Smooth muscle cell (in vitro differentiated cells): ENCODE results near the gene SMS. TPM values are rescaled to one million over a fixed set of nuclear protein-coding genes. Genes with fewer than 3 reads are reported as not detected.

Source experiments
- DNase-seq: peaks from one replicate; lab custom pipeline; 2025; ENCODE audit not compliant: unreplicated experiment; lab: John Stamatoyannopoulos, UW
- H2AFZ ChIP-seq: fragments of 200-600 bp; sonication (generic); 2 replicates; pipeline ENCODE4 v1.6.0; 2016; ENCODE audit warnings: antibody characterized with exemption, low read depth, mild to moderate bottlenecking
- H3F3A ChIP-seq: fragments of 200-600 bp; sonication (generic); 2 replicates; pipeline ENCODE4 v1.6.0; 2017; ENCODE audit warnings: antibody characterized with exemption, low read depth
- H3K27ac ChIP-seq: fragments of 200-600 bp; sonication (generic); 2 replicates; pipeline ENCODE4 v1.5.1; 2016; ENCODE audit warnings: low read depth, mild to moderate bottlenecking
- H3K27me3 ChIP-seq: fragments of 200-600 bp; sonication (generic); 2 replicates; pipeline ENCODE4 v1.6.1; 2016; ENCODE audit warnings: low read depth, mild to moderate bottlenecking
- H3K36me3 ChIP-seq: fragments of 200-600 bp; sonication (generic); 2 replicates; pipeline ENCODE4 v1.5.1; 2016; ENCODE audit warnings: low read depth
- H3K4me1 ChIP-seq: fragments of 200-600 bp; sonication (generic); 2 replicates; pipeline ENCODE4 v1.5.1; 2016; ENCODE audit warnings: low read depth
- H3K4me2 ChIP-seq: fragments of 200-600 bp; sonication (generic); 2 replicates; pipeline ENCODE4 v1.6.0; 2016; ENCODE audit warnings: mild to moderate bottlenecking
- H3K4me3 ChIP-seq: fragments of 200-600 bp; sonication (generic); 2 replicates; pipeline ENCODE4 v1.5.1; 2016; ENCODE audit warnings: mild to moderate bottlenecking
- H3K79me2 ChIP-seq: fragments of 200-600 bp; sonication (generic); 2 replicates; pipeline ENCODE4 v1.6.0; 2016; ENCODE audit warnings: low read depth, mild to moderate bottlenecking
- H3K9ac ChIP-seq: fragments of 200-600 bp; sonication (generic); 2 replicates; pipeline ENCODE4 v1.6.0; 2016; ENCODE audit warnings: low read depth
- H3K9me3 ChIP-seq: fragments of 200-600 bp; sonication (generic); replicated peaks from 2 replicates; pipeline ENCODE4 v1.5.1; 2016; ENCODE audit warnings: low read depth
- H4K20me1 ChIP-seq: fragments of 200-600 bp; sonication (generic); 2 replicates; pipeline ENCODE4 v1.6.0; 2016; ENCODE audit warnings: low read depth
- CTCF ChIP-seq: fragments of 200-600 bp; sonication (generic); IDR thresholded peaks from 2 replicates; pipeline ENCODE4 v1.5.1; 2017; ENCODE audit warnings: borderline replicate concordance, mild to moderate bottlenecking, antibody characterized with exemption; ENCODE audit not compliant: insufficient read depth, poor library complexity, severe bottlenecking
- WGBS: methylation state at CpG from one replicate; pipeline ENCODE4 v1.1.7; 2016; ENCODE audit warnings: low lambda C conversion rate; 5-methylcytosine and 5-hydroxymethylcytosine counted together
- polyA plus RNA-seq: library from polyadenylated mRNA; unstranded; fragments of >200 nt; fragmentation: Nextera tagmentation; extraction: Ambion mirVana; gene quantifications from 2 replicates; pipeline ENCODE4 v1.2.1, GENCODE V29; 2016
- total RNA-seq: library from RNA; depleted of rRNA; stranded (reverse); fragments of >200 nt; gene quantifications from 2 replicates; pipeline ENCODE4 v1.2.3, GENCODE V29; 2014

Gene SMS
- total and polyA plus RNA-seq, 2 experiments from 2014 or later: 37.2 to 46.7 TPM

GRCh38 chrX:21911481-21911880, 29.0 kb upstream of the SMS start:
- no peak for DNase-seq
- H3K9ac ChIP-seq: no peak overlapping the region
- no peaks in the 10 kb centered on the region for H3K27me3 ChIP-seq
- no peak overlapping the region for H3K4me3 ChIP-seq
- H3K9me3 ChIP-seq: no peaks in the 10 kb centered on the region
- no peaks in the 10 kb centered on the region for H3K4me1 ChIP-seq
- no peak for TF ChIP-seq CTCF
- H2AFZ ChIP-seq: no peak overlapping the region
- H3F3A ChIP-seq: no peaks in the 10 kb centered on the region
- H3K4me2 ChIP-seq: no peak overlapping the region
- no peaks in the 10 kb centered on the region for H3K36me3 ChIP-seq
- WGBS: 82% methylated on average over 4 of the region's 4 CpGs
- no peaks in the 10 kb centered on the region for H4K20me1 ChIP-seq
- H3K27ac ChIP-seq: no peak overlapping the region
- no peaks in the 10 kb centered on the region for H3K79me2 ChIP-seq

- Histone ChIP-seq H2AFZ (no peak overlapping the region), H3K4me3 (no peak overlapping the region), H4K20me1 (no peaks in the 10 kb centered on the region), H3K4me1 (no peaks in the 10 kb centered on the region), H3K9me3 (no peaks in the 10 kb centered on the region), H3K27me3 (no peaks in the 10 kb centered on the region), H3K4me2 (no peak overlapping the region), H3K36me3 (no peaks in the 10 kb centered on the region), H3K27ac (no peak overlapping the region), H3F3A (no peaks in the 10 kb centered on the region), H3K79me2 (no peaks in the 10 kb centered on the region), H3K9ac (no peak overlapping the region)
- no peak for DNase-seq
- no peak for TF ChIP-seq CTCF
- WGBS: 68% methylated on average over 1 of the region's 1 CpG
Observed at GRCh38 chrX:21912220-21912619, 28.3 kb upstream of the SMS start.

- Histone ChIP-seq H3K79me2 (no peaks in the 10 kb centered on the region), H3K4me2 (no peak overlapping the region), H4K20me1 (no peaks in the 10 kb centered on the region), H3K4me1 (no peaks in the 10 kb centered on the region), H3K27me3 (no peaks in the 10 kb centered on the region), H3K9ac (no peak overlapping the region), H3F3A (no peaks in the 10 kb centered on the region), H3K27ac (no peak overlapping the region), H2AFZ (no peak overlapping the region), H3K4me3 (no peak overlapping the region), H3K9me3 (no peaks in the 10 kb centered on the region), H3K36me3 (no peaks in the 10 kb centered on the region)
- 86% methylated on average over 4 of the region's 4 CpGs for WGBS
- no peak for DNase-seq
- TF ChIP-seq CTCF: no peak
Observed at GRCh38 chrX:21912989-21913388, 27.5 kb upstream of the SMS start.

GRCh38 chrX:21926116-21926515, 14.4 kb upstream of the SMS start:
- 56% methylated on average over 3 of the region's 3 CpGs for WGBS

More at GRCh38 chrX:21926116-21926515, 14.4 kb upstream of the SMS start:
- Histone ChIP-seq H3K9ac (peak overlapping the region; percentile 58), H3K4me3 (peak overlapping the region; percentile 13), H3K9me3 (no peaks in the 10 kb centered on the region), H4K20me1 (no peaks in the 10 kb centered on the region), H3K27me3 (no peaks in the 10 kb centered on the region), H2AFZ (no peak overlapping the region), H3K4me1 (no peaks in the 10 kb centered on the region), H3K27ac (peak overlapping the region; percentile 82), H3F3A (no peaks in the 10 kb centered on the region), H3K79me2 (no peaks in the 10 kb centered on the region), H3K36me3 (no peaks in the 10 kb centered on the region), H3K4me2 (peak overlapping the region; percentile 57)
- no peak for TF ChIP-seq CTCF
- DNase-seq: no peak
